Adrenal gland (tissue), 5 donors: Measurements from ENCODE around the gene DOCK1.

Experiments
- CTCF ChIP-seq, 6 experiments: fragments of 450-650 bp in 4 of 6; fragments of 200-600 bp in 2 of 6; sonication (generic) in 1 of 6; IDR thresholded peaks; 1 replicate in 5 of 6; 2 replicates in 1 of 6; pipeline versions ENCODE4 v1.5.1 to v1.8.0; 2016 to 2021; ENCODE audit warnings: antibody characterized with exemption in 6 of 6, mild to moderate bottlenecking in 2 of 6, moderate library complexity in 1 of 6
- POLR2A ChIP-seq, 2 donors: fragments of 450-650 bp; IDR thresholded peaks; one replicate each; pipeline ENCODE4 v1.6.1; 2017; ENCODE audit warnings: antibody characterized with exemption in 2 of 2, mild to moderate bottlenecking in 2 of 2, moderate library complexity in 1 of 2
- donor health status: DM: no; HTN: no; CAD: no.

- no peak for TF ChIP-seq CTCF (IDR thresholded peaks at IDR 0.05)
- no peak for TF ChIP-seq POLR2A (IDR thresholded peaks at IDR 0.05)
Measured at GRCh38 chr10:127137391-127137790, 232.2 kb downstream of the DOCK1 start.
